Keratinocyte (primary cell): ENCODE measurements around the gene C1QTNF12.
A peak's percentile ranks its signal among the peaks of the same experiment; 100 is the strongest.

ENCODE experiments used
- CTCF ChIP-seq, 3 experiments: IDR thresholded peaks in 1 of 3; conservative IDR thresholded peaks in 1 of 3; optimal IDR thresholded peaks in 1 of 3; 2 replicates in 2 of 3; 3 replicates in 1 of 3; pipeline versions ENCODE3 to v1.5.1; 2011; ENCODE audit warnings: low read length in 3 of 3, mild to moderate bottlenecking in 3 of 3, moderate library complexity in 2 of 3, control low read depth in 1 of 3, inconsistent platforms in 1 of 3; ENCODE audit not compliant: insufficient read depth in 2 of 3; ENCODE audit errors: extremely low read depth in 1 of 3
- EZH2 ChIP-seq: IDR thresholded peaks from one replicate; pipeline ENCODE4 v1.6.1; 2012; ENCODE audit warnings: inconsistent platforms, mild to moderate bottlenecking, low read length, moderate library complexity

- TF ChIP-seq CTCF (optimal IDR thresholded peaks at IDR 0.05 in 1 of 3, IDR thresholded peaks at IDR 0.05 in 1 of 3, conservative IDR thresholded peaks at IDR 0.05 in 1 of 3; ENCODE audit: extremely low read depth in 1 of 3, insufficient read depth in 2 of 3, low read length in 3 of 3) (peak; percentile 76 to 99 (median 83)), EZH2 (no peak)
These were observed 45.3 kb upstream of the C1QTNF12 start for GRCh38 chr1:1291548-1292441.
